ENCODE data around the gene SYT8. TPM values are rescaled to one million over a fixed set of nuclear protein-coding genes. Genes with fewer than 3 reads are reported as not detected.

SYT8 gene
- 0.17 TPM in 1 of 2 replicates, not detected in the other for total RNA-seq

- no peak for TF ChIP-seq CTCF (IDR thresholded peaks at IDR 0.05; ENCODE audit: insufficient read depth, low read length, poor library complexity, severe bottlenecking)
- DNase-seq (ENCODE audit: low read depth): no peak
- Histone ChIP-seq H3K4me3 (ENCODE audit: low read depth, low read length) (no peak within 1 kb of the TSS), H3K36me3 (ENCODE audit: control insufficient read depth, insufficient read depth, low read length) (no peaks in the 10 kb centered on the region), H3K27me3 (ENCODE audit: control insufficient read depth, insufficient read depth, low read length) (peaks cover 9% of the 10 kb centered on the region)
Measured at GRCh38 chr11:1834779-1835670, at the start of gene SYT8. Gene SYT8, plus strand, starts transcription at chr11:1834990. Its CDS starts 116 bp downstream, at chr11:1835106.

GRCh38 chr11:1785749-1786413 lies 48.9 kb upstream of the SYT8 start:
- no peak for DNase-seq (ENCODE audit: low read depth)
- no peak for TF ChIP-seq CTCF (IDR thresholded peaks at IDR 0.05; ENCODE audit: insufficient read depth, low read length, poor library complexity, severe bottlenecking)
- H3K27me3 ChIP-seq (ENCODE audit: control insufficient read depth, insufficient read depth, low read length): no peaks in the 10 kb centered on the region
- no peaks in the 10 kb centered on the region for H3K36me3 ChIP-seq (ENCODE audit: control insufficient read depth, insufficient read depth, low read length)
- no peak overlapping the region for H3K4me3 ChIP-seq (ENCODE audit: low read depth, low read length)

- DNase-seq (ENCODE audit: low read depth): no peak
- TF ChIP-seq CTCF (IDR thresholded peaks at IDR 0.05; ENCODE audit: insufficient read depth, low read length, poor library complexity, severe bottlenecking): no peak
- Histone ChIP-seq H3K36me3 (ENCODE audit: control insufficient read depth, insufficient read depth, low read length) (no peaks in the 10 kb centered on the region), H3K4me3 (ENCODE audit: low read depth, low read length) (no peak overlapping the region), H3K27me3 (ENCODE audit: control insufficient read depth, insufficient read depth, low read length) (no peaks in the 10 kb centered on the region)
Measured at GRCh38 chr11:1786466-1786865, 48.3 kb upstream of the SYT8 start.

GRCh38 chr11:1791912-1792311 lies 42.9 kb upstream of the SYT8 start:
- no peak for DNase-seq (ENCODE audit: low read depth)
- Histone ChIP-seq H3K27me3 (ENCODE audit: control insufficient read depth, insufficient read depth, low read length) (peaks cover 10% of the 10 kb centered on the region), H3K4me3 (ENCODE audit: low read depth, low read length) (no peak overlapping the region), H3K36me3 (ENCODE audit: control insufficient read depth, insufficient read depth, low read length) (no peaks in the 10 kb centered on the region)
- no peak for TF ChIP-seq CTCF (IDR thresholded peaks at IDR 0.05; ENCODE audit: insufficient read depth, low read length, poor library complexity, severe bottlenecking)

- Histone ChIP-seq H3K27me3 (ENCODE audit: control insufficient read depth, insufficient read depth, low read length) (peaks cover 10% of the 10 kb centered on the region), H3K4me3 (ENCODE audit: low read depth, low read length) (no peak overlapping the region), H3K36me3 (ENCODE audit: control insufficient read depth, insufficient read depth, low read length) (no peaks in the 10 kb centered on the region)
- no peak for DNase-seq (ENCODE audit: low read depth)
- no peak for TF ChIP-seq CTCF (IDR thresholded peaks at IDR 0.05; ENCODE audit: insufficient read depth, low read length, poor library complexity, severe bottlenecking)
Measured at GRCh38 chr11:1792461-1792860, 42.3 kb upstream of the SYT8 start.

Measured in kidney epithelial cell (primary cell).